SK-N-SH (cell line): ENCODE data around the gene RNF151. TPM values are rescaled to one million over a fixed set of nuclear protein-coding genes. Genes with fewer than 3 reads are reported as not detected.

ENCODE experiments used
- CTCF ChIA-PET: fragments of 300-600, 350-600 bp; formaldehyde crosslinking; extraction: SDS; loops from one replicate; lab custom pipeline; 2021; lab: Yijun Ruan, JAX
- POLR2A ChIA-PET: fragments of 350-600 bp; sonication (Branson Sonifier 250); formaldehyde crosslinking; extraction: SDS; loops from one replicate; lab custom pipeline; 2020; ENCODE audit warnings: antibody characterized with exemption, inconsistent platforms; lab: Yijun Ruan, JAX
- DNase-seq: peaks from one replicate; pipeline ENCODE4 v3.0.0; 2012
- H2AFZ ChIP-seq: fragments of 200-600 bp; sonication (generic); 2 replicates; pipeline ENCODE4 v1.8.1; 2016; ENCODE audit warnings: antibody characterized with exemption, mild to moderate bottlenecking, low read depth
- H3F3A ChIP-seq: fragments of 200-600 bp; sonication (generic); replicated peaks from 2 replicates; pipeline ENCODE3; 2016; ENCODE audit warnings: antibody characterized with exemption, mild to moderate bottlenecking; ENCODE audit not compliant: insufficient read depth
- H3K27ac ChIP-seq, 2 experiments: fragments of 200-500 bp in 1 of 2; fragments of 200-600 bp in 1 of 2; sonication (Bioruptor generic) in 1 of 2; sonication (generic), shearing (Covaris generic) in 1 of 2; 2 replicates each; pipeline versions ENCODE4 v1.5.1 to v1.6.1; 2014 to 2016; ENCODE audit warnings: low read depth in 2 of 2, inconsistent platforms in 1 of 2, low read length in 1 of 2, mild to moderate bottlenecking in 1 of 2, mixed read lengths in 1 of 2
- H3K27me3 ChIP-seq: fragments of 200-600 bp; sonication (generic), shearing (Covaris generic); 2 replicates; pipeline ENCODE4 v1.6.1; 2016; ENCODE audit warnings: mixed run types; ENCODE audit not compliant: insufficient read depth
- H3K36me3 ChIP-seq, 2 experiments: fragments of 200-500 bp in 1 of 2; fragments of 200-600 bp in 1 of 2; sonication (Bioruptor generic) in 1 of 2; sonication (generic) in 1 of 2; replicated peaks in 1 of 2; 2 replicates each; pipeline versions ENCODE3 to v1.5.1; 2014 to 2016; ENCODE audit warnings: low read length in 1 of 2, mild to moderate bottlenecking in 1 of 2; ENCODE audit not compliant: insufficient read depth in 2 of 2, control insufficient read depth in 1 of 2
- H3K4me1 ChIP-seq, 2 experiments: fragments of 200-500 bp in 1 of 2; fragments of 200-600 bp in 1 of 2; sonication (Bioruptor generic) in 1 of 2; sonication (generic), shearing (Covaris generic) in 1 of 2; 2 replicates each; pipeline versions ENCODE4 v1.5.1 to v1.6.1; 2014 to 2016; ENCODE audit warnings: low read depth in 1 of 2, low read length in 1 of 2, mixed run types in 1 of 2; ENCODE audit not compliant: insufficient read depth in 2 of 2, control insufficient read depth in 1 of 2
- H3K4me2 ChIP-seq: fragments of 200-600 bp; sonication (generic), shearing (Covaris generic); 2 replicates; pipeline ENCODE4 v1.6.1; 2017; ENCODE audit warnings: mixed run types
- H3K4me3 ChIP-seq, 2 experiments: fragments of 200-500 bp in 1 of 2; fragments of 200-600 bp in 1 of 2; sonication (Bioruptor generic) in 1 of 2; sonication (generic), shearing (Covaris generic) in 1 of 2; 2 replicates each; pipeline versions ENCODE4 v1.5.1 to v1.8.1; 2014 to 2016; ENCODE audit warnings: low read depth in 2 of 2, inconsistent platforms in 1 of 2, low read length in 1 of 2, mild to moderate bottlenecking in 1 of 2, mixed read lengths in 1 of 2, moderate library complexity in 1 of 2
- H3K79me2 ChIP-seq: fragments of 200-600 bp; sonication (generic); 2 replicates; pipeline ENCODE4 v1.8.1; 2017; ENCODE audit warnings: mild to moderate bottlenecking; ENCODE audit not compliant: insufficient read depth
- H3K9ac ChIP-seq: fragments of 200-600 bp; sonication (generic); 2 replicates; pipeline ENCODE4 v1.6.1; 2017; ENCODE audit warnings: mixed run types
- H3K9me2 ChIP-seq: fragments of 200-600 bp; sonication (generic); 2 replicates; pipeline ENCODE4 v1.6.1; 2017; ENCODE audit warnings: mixed run types
- H3K9me3 ChIP-seq: fragments of 200-600 bp; sonication (generic); 2 replicates; pipeline ENCODE4 v1.6.1; 2017; ENCODE audit warnings: mixed run types, mild to moderate bottlenecking, moderate library complexity
- H4K20me1 ChIP-seq: fragments of 200-600 bp; sonication (generic); 2 replicates; pipeline ENCODE4 v1.6.1; 2017; ENCODE audit warnings: mild to moderate bottlenecking, mixed run types; ENCODE audit not compliant: insufficient read depth
- CHD2 ChIP-seq: fragments of 150-350 bp; IDR thresholded peaks from 2 replicates; pipeline ENCODE4 v1.6.1; 2018; ENCODE audit warnings: low read length; ENCODE audit not compliant: partially characterized antibody
- CTCF ChIP-seq: fragments of 200-600 bp; sonication (generic); IDR thresholded peaks from 2 replicates; pipeline ENCODE4 v1.6.1; 2017; ENCODE audit warnings: antibody characterized with exemption, mild to moderate bottlenecking, moderate library complexity
- ELF1 ChIP-seq: IDR thresholded peaks from 2 replicates; pipeline ENCODE4 v1.4.0; 2012
- FOXJ3 ChIP-seq: sonication (generic); formaldehyde crosslinking; IDR thresholded peaks from 2 replicates; pipeline ENCODE4 v1.5.1; 2020; ENCODE audit warnings: mild to moderate bottlenecking, missing genetic modification reagents
- FOXM1 ChIP-seq: IDR thresholded peaks from 2 replicates; pipeline ENCODE4 v1.4.0; 2012; ENCODE audit warnings: low read depth, mild to moderate bottlenecking
- GATA2 ChIP-seq: sonication (generic); formaldehyde crosslinking; IDR thresholded peaks from 2 replicates; pipeline ENCODE4 v1.5.0; 2020; ENCODE audit warnings: mild to moderate bottlenecking, missing genetic modification reagents
- JUND ChIP-seq: IDR thresholded peaks from 2 replicates; pipeline ENCODE4 v1.4.0; 2012
- MEF2A ChIP-seq: IDR thresholded peaks from 2 replicates; pipeline ENCODE4 v1.4.0; 2012; ENCODE audit warnings: low read depth, borderline replicate concordance
- NFIC ChIP-seq: IDR thresholded peaks from 2 replicates; pipeline ENCODE4 v1.4.0; 2012; ENCODE audit warnings: borderline replicate concordance
- NRF1 ChIP-seq: IDR thresholded peaks from 2 replicates; pipeline ENCODE4 v1.6.1; 2012; ENCODE audit warnings: low read depth, mild to moderate bottlenecking, low read length
- RAD21 ChIP-seq: IDR thresholded peaks from 2 replicates; pipeline ENCODE4 v1.6.1; 2012; ENCODE audit warnings: mild to moderate bottlenecking, low read length
- RCOR1 ChIP-seq: fragments of 150-350 bp; IDR thresholded peaks from 2 replicates; pipeline ENCODE4 v1.6.1; 2017; ENCODE audit warnings: antibody characterized with exemption, low read length
- REST ChIP-seq: IDR thresholded peaks from 2 replicates; pipeline ENCODE4 v1.6.1; 2012; ENCODE audit warnings: mild to moderate bottlenecking, low read depth, low read length, moderate library complexity
- RFX5 ChIP-seq: IDR thresholded peaks from 2 replicates; pipeline ENCODE4 v1.6.1; 2012; ENCODE audit warnings: mild to moderate bottlenecking, improper control_type of control experiment, low read length
- TCF12 ChIP-seq: IDR thresholded peaks from 2 replicates; pipeline ENCODE4 v1.4.0; 2012
- USF1 ChIP-seq: IDR thresholded peaks from 2 replicates; pipeline ENCODE4 v1.4.0; 2012; ENCODE audit warnings: low read depth, borderline replicate concordance
- WGBS: methylation state at CpG from one replicate; pipeline ENCODE4 v1.1.6; 2017; ENCODE audit warnings: low lambda C conversion rate; 5-methylcytosine and 5-hydroxymethylcytosine counted together
- polyA plus RNA-seq, 3 experiments: library from polyadenylated mRNA; depleted of rRNA; stranded (reverse); fragments of >200 nt; gene quantifications; 2 replicates each; pipeline ENCODE4 v1.2.3, GENCODE V29; 2012

RNF151 gene
- polyA plus RNA-seq, 1 of the 3 experiments (the other 2 are of a cell fraction), result 0.07 TPM

- TF ChIP-seq RCOR1, result no peak; the same call in 1 of the 2 replicates
- no peak for TF ChIP-seq CTCF
- TF ChIP-seq ELF1, result peak; percentile 96
- no peak for TF ChIP-seq RFX5
- TF ChIP-seq FOXM1, result no peak
- no peak for TF ChIP-seq FOXJ3 (CRISPR knock-in tag)
- TF ChIP-seq NRF1, result no peak
- TF ChIP-seq USF1, result no peak
- no peak for TF ChIP-seq GATA2
Observed at GRCh38 chr16:1971796-1972489, 5.3 kb downstream of the RNF151 start, which contains the start of gene TBL3 (continued).

DNA sequence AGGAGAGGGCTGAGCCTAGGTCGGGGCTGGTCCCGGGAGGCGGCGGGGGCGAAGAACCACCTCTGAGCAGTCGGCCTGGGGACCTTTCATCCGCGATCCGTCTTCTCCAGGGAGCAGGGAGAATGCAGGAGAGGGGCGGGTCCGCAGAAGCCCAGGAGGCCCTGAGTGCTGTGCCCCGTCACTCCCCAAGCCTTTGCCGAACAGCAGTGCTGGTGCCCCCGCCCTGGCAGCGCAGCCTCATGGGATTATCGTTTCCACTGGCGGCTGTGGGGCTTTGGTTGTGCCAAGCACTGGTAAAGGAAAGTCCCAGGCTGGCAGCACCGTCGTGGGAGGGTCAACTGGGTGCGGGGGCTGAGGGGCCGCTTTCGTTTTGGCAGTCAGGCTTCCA is 5.8 kb downstream of the RNF151 start:
- Histone ChIP-seq H4K20me1 (no peaks in the 10 kb centered on the region), H3K27ac (peak overlapping the region in 1 of 2 experiments; percentile 93; a peak in 2 of 4 replicates), H3K4me2 (peak overlapping the region; percentile 87), H3K9me3 (no peaks in the 10 kb centered on the region), H3K79me2 (peaks cover 29% of the 10 kb centered on the region), H3K9ac (peak overlapping the region; percentile 93), H3K9me2 (no peaks in the 10 kb centered on the region), H2AFZ (no peak overlapping the region), H3K36me3 (peaks cover 7 to 35% of the 10 kb centered on the region in 2 experiments), H3K27me3 (no peaks in the 10 kb centered on the region), H3K4me3 (peak overlapping the region; percentile 75 to 88), H3F3A (peaks cover 4% of the 10 kb centered on the region), H3K4me1 (peaks cover 0 to 9% of the 10 kb centered on the region in 2 experiments; a peak in 1 of 4 replicates)
- no peak for TF ChIP-seq TCF12
- no peak for TF ChIP-seq REST
- TF ChIP-seq NFIC, result no peak
- TF ChIP-seq RCOR1, result no peak
- TF ChIP-seq GATA2, result no peak
- no peak for TF ChIP-seq JUND
- no peak for TF ChIP-seq MEF2A
- TF ChIP-seq CTCF, result no peak
- TF ChIP-seq CHD2, result no peak
- TF ChIP-seq RAD21, result no peak
- POLR2A ChIA-PET, result interaction anchor here (1.0 to 1.3 kb wide), 3 partner anchors 12 to 200 kb away, joined by 4 to 8 read pairs (median 5); partner anchors contain the start of genes EME2, GFER and MRPS34
- DNase-seq, result peak; percentile 58
- WGBS, result 1% methylated on average over 16 of the region's 22 CpGs
- CTCF ChIA-PET, result interaction anchor here (1.2 to 3.7 kb wide), 4 partner anchors 11 to 181 kb away, joined by 3 to 19 read pairs (median 9); partner anchors contain the start of gene GFER
